CD4-positive, alpha-beta T cell (primary cell): ENCODE data around the gene SORL1. TPM values are rescaled to one million over a fixed set of nuclear protein-coding genes. Genes with fewer than 3 reads are reported as not detected.

Experiments used
- ATAC-seq: fragments of 200-7000 bp; cut with Tn5 transposase; one replicate; pipeline ENCODE4 v1.10.0; 2022; ENCODE audit warnings: mild to moderate bottlenecking; ENCODE audit not compliant: poor library complexity
- CTCF ChIA-PET: fragments of 350-600 bp; sonication (Branson Sonifier 250); formaldehyde crosslinking; loops from one replicate; lab custom pipeline; 2021; ENCODE audit warnings: antibody characterized with exemption, inconsistent platforms; lab: Charles Lee
- POLR2A ChIA-PET: fragments of 350-600 bp; sonication (Branson Sonifier 250); formaldehyde crosslinking; loops from one replicate; lab custom pipeline; 2021; ENCODE audit warnings: antibody characterized with exemption, inconsistent platforms; lab: Charles Lee
- DNase-seq, 14 experiments: peaks; one replicate each; pipeline ENCODE4 v3.0.0-alpha.2; 2013 to 2020; ENCODE audit warnings: mixed read lengths in 2 of 14
- H3K27ac ChIP-seq, 2 donors: one replicate each; pipeline versions ENCODE4 v1.5.1 to v1.7.0; 2013; ENCODE audit warnings: low read length in 2 of 2, low read depth in 1 of 2, mild to moderate bottlenecking in 1 of 2
- H3K27me3 ChIP-seq, 2 experiments: 1 replicate in 1 of 2; 2 replicates in 1 of 2; pipeline versions ENCODE4 v1.6.1 to v1.7.0; 2013; ENCODE audit warnings: low read length in 2 of 2, control low read depth in 1 of 2, mild to moderate bottlenecking in 1 of 2, moderate library complexity in 1 of 2; ENCODE audit not compliant: insufficient read depth in 2 of 2, control insufficient read depth in 1 of 2
- H3K36me3 ChIP-seq: one replicate; pipeline ENCODE4 v1.6.1; 2013; ENCODE audit warnings: low read length, control low read depth; ENCODE audit not compliant: insufficient read depth
- H3K4me1 ChIP-seq: one replicate; pipeline ENCODE4 v1.6.1; 2013; ENCODE audit warnings: low read length, control low read depth; ENCODE audit not compliant: insufficient read depth
- H3K4me3 ChIP-seq: one replicate; pipeline ENCODE4 v1.5.1; 2013; ENCODE audit warnings: mild to moderate bottlenecking, low read length, moderate library complexity
- H3K9me3 ChIP-seq, 2 experiments: 1 replicate in 1 of 2; 2 replicates in 1 of 2; pipeline versions ENCODE4 v1.6.1 to v1.7.0; 2013; ENCODE audit warnings: low read length in 2 of 2, mild to moderate bottlenecking in 2 of 2, control low read depth in 1 of 2, moderate library complexity in 1 of 2; ENCODE audit not compliant: control insufficient read depth in 1 of 2, insufficient read depth in 1 of 2
- H3K27ac Mint-ChIP-seq: one replicate; pipeline ENCODE4 v1.8.0; 2020; ENCODE audit warnings: mixed read lengths
- H3K27me3 Mint-ChIP-seq: one replicate; pipeline ENCODE4 v1.8.0; 2021; ENCODE audit warnings: mixed read lengths
- H3K36me3 Mint-ChIP-seq: one replicate; pipeline ENCODE4 v1.8.0; 2021; ENCODE audit warnings: low read depth, mixed read lengths
- H3K4me1 Mint-ChIP-seq: one replicate; pipeline ENCODE4 v1.8.0; 2021; ENCODE audit warnings: low read depth, mixed read lengths
- H3K4me3 Mint-ChIP-seq: one replicate; pipeline ENCODE4 v1.8.0; 2020; ENCODE audit warnings: mild to moderate bottlenecking, mixed read lengths
- H3K9me3 Mint-ChIP-seq: one replicate; pipeline ENCODE4 v1.8.0; 2020; ENCODE audit warnings: mixed read lengths
- intact Hi-C, 2 experiments: fragments of 100-400 bp; cut with DNase I in 1 of 2; cut with micrococcal nuclease in 1 of 2; formaldehyde crosslinking; loops; one replicate each; pipeline versions ENCODE4 v1.15.1 to v1.9.0; 2023 to 2025; cut with DNase I, micrococcal nuclease
- total RNA-seq, 174 experiments: library from RNA in 2 of 174; stranded (reverse) in 2 of 174; gene quantifications; one replicate each; pipeline ENCODE4 v1.2.3 and lab custom pipeline; 2021 to 2026
- TF ChIP-seq, protein P1 (sequence below): fragments of 200-600 bp; IDR thresholded peaks from one replicate; pipeline ENCODE4 v1.8.0; 2022; ENCODE audit warnings: antibody characterized with exemption, mild to moderate bottlenecking

Gene SORL1
- total RNA-seq, 2 experiments from 2014 or later, result 235 to 241 TPM

- no peaks in the 10 kb centered on the region for H3K27me3 Mint-ChIP-seq
- ChIA-PET CTCF (no interaction called here), POLR2A (interaction anchor here (0.9 to 3.8 kb wide), 3 partner anchors 9 to 101 kb away, joined by 3 to 17 read pairs (median 4); no protein-coding TSS in a partner anchor)
- no peak for DNase-seq
- H3K36me3 Mint-ChIP-seq, result peaks cover 26% of the 10 kb centered on the region
- Histone ChIP-seq H3K4me3 (no peak overlapping the region), H3K4me1 (peaks cover 18% of the 10 kb centered on the region), H3K9me3 (no peaks in the 10 kb centered on the region), H3K27me3 (no peaks in the 10 kb centered on the region), H3K27ac (no peak overlapping the region), H3K36me3 (peaks cover 5% of the 10 kb centered on the region)
- H3K4me1 Mint-ChIP-seq, result peaks cover 72% of the 10 kb centered on the region
- TF ChIP-seq, protein P1, sequence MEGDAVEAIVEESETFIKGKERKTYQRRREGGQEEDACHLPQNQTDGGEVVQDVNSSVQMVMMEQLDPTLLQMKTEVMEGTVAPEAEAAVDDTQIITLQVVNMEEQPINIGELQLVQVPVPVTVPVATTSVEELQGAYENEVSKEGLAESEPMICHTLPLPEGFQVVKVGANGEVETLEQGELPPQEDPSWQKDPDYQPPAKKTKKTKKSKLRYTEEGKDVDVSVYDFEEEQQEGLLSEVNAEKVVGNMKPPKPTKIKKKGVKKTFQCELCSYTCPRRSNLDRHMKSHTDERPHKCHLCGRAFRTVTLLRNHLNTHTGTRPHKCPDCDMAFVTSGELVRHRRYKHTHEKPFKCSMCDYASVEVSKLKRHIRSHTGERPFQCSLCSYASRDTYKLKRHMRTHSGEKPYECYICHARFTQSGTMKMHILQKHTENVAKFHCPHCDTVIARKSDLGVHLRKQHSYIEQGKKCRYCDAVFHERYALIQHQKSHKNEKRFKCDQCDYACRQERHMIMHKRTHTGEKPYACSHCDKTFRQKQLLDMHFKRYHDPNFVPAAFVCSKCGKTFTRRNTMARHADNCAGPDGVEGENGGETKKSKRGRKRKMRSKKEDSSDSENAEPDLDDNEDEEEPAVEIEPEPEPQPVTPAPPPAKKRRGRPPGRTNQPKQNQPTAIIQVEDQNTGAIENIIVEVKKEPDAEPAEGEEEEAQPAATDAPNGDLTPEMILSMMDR, result no peak
- H3K4me3 Mint-ChIP-seq, result no peak overlapping the region
- ATAC-seq, result no peak
- intact Hi-C loops, result no loop called here
- no peak overlapping the region for H3K27ac Mint-ChIP-seq
- no peaks in the 10 kb centered on the region for H3K9me3 Mint-ChIP-seq
Observed at GRCh38 chr11:121439759-121440158, 12.4 kb upstream of the SORL1 start.

GRCh38 chr11:121441521-121441920 lies 10.6 kb upstream of the SORL1 start:
- H3K27me3 ChIP-seq, result no peaks in the 10 kb centered on the region
- no peaks in the 10 kb centered on the region for H3K27me3 Mint-ChIP-seq
- ChIA-PET CTCF (interaction anchor here (1.3 kb wide), 1 partner anchor 42 kb away, joined by 3 read pairs; no protein-coding TSS in a partner anchor), POLR2A (interaction anchor here (0.7 to 3.8 kb wide), 5 partner anchors 9 to 40 kb away, joined by 3 to 17 read pairs (median 5); no protein-coding TSS in a partner anchor)
- peaks cover 40% of the 10 kb centered on the region for H3K36me3 Mint-ChIP-seq
- peak overlapping the region; percentile 47 for H3K27ac Mint-ChIP-seq
- H3K9me3 Mint-ChIP-seq, result no peaks in the 10 kb centered on the region
- no peak overlapping the region for H3K4me3 ChIP-seq
- no peak overlapping the region for H3K27ac ChIP-seq
- H3K4me1 ChIP-seq, result peaks cover 24% of the 10 kb centered on the region
- TF ChIP-seq, protein P1, result no peak
- peaks cover 72% of the 10 kb centered on the region for H3K4me1 Mint-ChIP-seq
- no peak for ATAC-seq
- intact Hi-C loops, result no loop called here
- DNase-seq, result no peak
- no peaks in the 10 kb centered on the region for H3K9me3 ChIP-seq
- no peak overlapping the region for H3K4me3 Mint-ChIP-seq
- peaks cover 9% of the 10 kb centered on the region for H3K36me3 ChIP-seq

GRCh38 chr11:121443688-121444275 lies 8.3 kb upstream of the SORL1 start:
- H3K27me3 Mint-ChIP-seq, result no peaks in the 10 kb centered on the region
- peaks cover 47% of the 10 kb centered on the region for H3K4me1 ChIP-seq
- peaks cover 55% of the 10 kb centered on the region for H3K36me3 Mint-ChIP-seq
- ChIA-PET POLR2A (interaction anchor here (0.9 to 10.6 kb wide), 4 partner anchors 10 to 122 kb away, joined by 3 to 326 read pairs (median 4); no protein-coding TSS in a partner anchor), CTCF (interaction anchor here (1.1 to 1.2 kb wide), 2 partner anchors 9 to 95 kb away, joined by 3 read pairs; partner anchors contain the start of genes SORL1 and SORL1-AS1)
- H3K36me3 ChIP-seq, result peaks cover 22% of the 10 kb centered on the region
- no peaks in the 10 kb centered on the region for H3K9me3 Mint-ChIP-seq
- no peak overlapping the region for H3K4me3 ChIP-seq
- ATAC-seq (no peak), DNase-seq (peak in 1 of 14 experiments; percentile 30)
- H3K4me1 Mint-ChIP-seq, result peaks cover 75% of the 10 kb centered on the region
- intact Hi-C loops, result no loop called here
- H3K9me3 ChIP-seq, result peaks cover 0 to 5% of the 10 kb centered on the region in 2 experiments
- H3K27ac ChIP-seq, result no peak overlapping the region
- TF ChIP-seq, protein P1, result no peak
- H3K27me3 ChIP-seq, result no peaks in the 10 kb centered on the region
- H3K27ac Mint-ChIP-seq, result peak overlapping the region; percentile 92
- H3K4me3 Mint-ChIP-seq, result peak overlapping the region; percentile 22
